22Rv1 (cell line): ENCODE data around the gene PMFBP1.

ENCODE experiments used
- ZFX ChIP-seq: fragments of 450-650 bp; IDR thresholded peaks from 2 replicates; pipeline ENCODE4 v1.6.1; 2017; ENCODE audit warnings: antibody characterized with exemption, borderline replicate concordance
- TF ChIP-seq, protein P1 (sequence below): fragments of 450-650 bp; IDR thresholded peaks from 2 replicates; pipeline ENCODE4 v1.5.1; 2017; ENCODE audit warnings: mild to moderate bottlenecking

DNA sequence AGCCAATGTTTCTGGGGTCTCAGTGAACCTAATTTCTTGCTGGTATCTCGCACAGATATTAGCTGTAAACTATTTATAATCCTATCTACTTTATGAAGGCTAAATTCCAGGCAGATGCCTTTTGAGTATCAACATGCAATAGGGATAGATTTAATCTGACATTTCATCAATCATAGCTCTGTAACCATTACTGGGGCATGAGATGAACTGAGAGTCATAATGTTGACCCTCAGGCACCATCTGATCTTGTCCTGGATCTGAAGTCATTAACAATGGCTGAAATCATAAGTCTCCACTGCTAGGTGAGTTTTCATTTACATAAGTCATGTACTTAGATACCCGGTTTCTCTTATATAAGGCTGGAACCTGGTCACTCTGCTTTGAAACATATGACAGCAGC is 3.6 kb downstream of the PMFBP1 start:
- TF ChIP-seq, protein P1, sequence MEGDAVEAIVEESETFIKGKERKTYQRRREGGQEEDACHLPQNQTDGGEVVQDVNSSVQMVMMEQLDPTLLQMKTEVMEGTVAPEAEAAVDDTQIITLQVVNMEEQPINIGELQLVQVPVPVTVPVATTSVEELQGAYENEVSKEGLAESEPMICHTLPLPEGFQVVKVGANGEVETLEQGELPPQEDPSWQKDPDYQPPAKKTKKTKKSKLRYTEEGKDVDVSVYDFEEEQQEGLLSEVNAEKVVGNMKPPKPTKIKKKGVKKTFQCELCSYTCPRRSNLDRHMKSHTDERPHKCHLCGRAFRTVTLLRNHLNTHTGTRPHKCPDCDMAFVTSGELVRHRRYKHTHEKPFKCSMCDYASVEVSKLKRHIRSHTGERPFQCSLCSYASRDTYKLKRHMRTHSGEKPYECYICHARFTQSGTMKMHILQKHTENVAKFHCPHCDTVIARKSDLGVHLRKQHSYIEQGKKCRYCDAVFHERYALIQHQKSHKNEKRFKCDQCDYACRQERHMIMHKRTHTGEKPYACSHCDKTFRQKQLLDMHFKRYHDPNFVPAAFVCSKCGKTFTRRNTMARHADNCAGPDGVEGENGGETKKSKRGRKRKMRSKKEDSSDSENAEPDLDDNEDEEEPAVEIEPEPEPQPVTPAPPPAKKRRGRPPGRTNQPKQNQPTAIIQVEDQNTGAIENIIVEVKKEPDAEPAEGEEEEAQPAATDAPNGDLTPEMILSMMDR = no peak
- no peak for TF ChIP-seq ZFX
